ENCODE results near the gene PCNX2.

The PCNX2 gene

GRCh38 chr1:233257786-233258185 is 37.7 kb downstream of the PCNX2 start:
- H3K9me3 ChIP-seq (ENCODE audit: insufficient read depth, low read depth, low read length), result no peaks in the 10 kb centered on the region
- no peaks in the 10 kb centered on the region for H4K20me1 ChIP-seq (ENCODE audit: insufficient read depth, low read length, poor library complexity, severe bottlenecking)
- H3K4me1 ChIP-seq (ENCODE audit: insufficient read depth, low read length, poor library complexity, severe bottlenecking), result peaks cover 15% of the 10 kb centered on the region
- H3K27me3 ChIP-seq (ENCODE audit: insufficient read depth, low read length, poor library complexity, severe bottlenecking), result no peaks in the 10 kb centered on the region
- no peak overlapping the region for H2AFZ ChIP-seq (ENCODE audit: low read length)
- H3K79me2 ChIP-seq (ENCODE audit: insufficient read depth, low read length), result peaks cover 18% of the 10 kb centered on the region
- no peaks in the 10 kb centered on the region for H3K9me2 ChIP-seq (replicated peaks; ENCODE audit: low read depth, low read length)
- no peak for TF ChIP-seq CTCF (conservative IDR thresholded peaks at IDR 0.05; ENCODE audit: low read length)
- no peak for TF ChIP-seq EZH2phosphoT487 (IDR thresholded peaks at IDR 0.05; ENCODE audit: borderline replicate concordance)
- H3K4me3 ChIP-seq (ENCODE audit: low read length, poor library complexity, severe bottlenecking), result no peak overlapping the region
- H3K36me3 ChIP-seq (ENCODE audit: insufficient read depth, low read length), result peaks cover 48% of the 10 kb centered on the region
- no peak overlapping the region for H3K4me2 ChIP-seq (ENCODE audit: low read depth, low read length, poor library complexity, severe bottlenecking)
- no peak overlapping the region for H3K9ac ChIP-seq (ENCODE audit: low read depth, low read length, poor library complexity, severe bottlenecking)
- H3F3A ChIP-seq (ENCODE audit: low read depth), result no peaks in the 10 kb centered on the region

- H3K36me3 ChIP-seq (ENCODE audit: insufficient read depth, low read length), result peaks cover 42% of the 10 kb centered on the region
These were observed 38.7 kb downstream of the PCNX2 start for GRCh38 chr1:233256789-233257188.

GRCh38 chr1:233256191-233256590 is 39.3 kb downstream of the PCNX2 start:
- Histone ChIP-seq H3K4me1 (ENCODE audit: insufficient read depth, low read length, poor library complexity, severe bottlenecking) (peaks cover 31% of the 10 kb centered on the region), H3K9me3 (ENCODE audit: insufficient read depth, low read depth, low read length) (no peaks in the 10 kb centered on the region), H4K20me1 (ENCODE audit: insufficient read depth, low read length, poor library complexity, severe bottlenecking) (no peaks in the 10 kb centered on the region), H3K9ac (ENCODE audit: low read depth, low read length, poor library complexity, severe bottlenecking) (no peak overlapping the region), H3K79me2 (ENCODE audit: insufficient read depth, low read length) (peaks cover 18% of the 10 kb centered on the region), H3K27me3 (ENCODE audit: insufficient read depth, low read length, poor library complexity, severe bottlenecking) (no peaks in the 10 kb centered on the region), H3K4me3 (ENCODE audit: low read length, poor library complexity, severe bottlenecking) (no peak overlapping the region), H2AFZ (ENCODE audit: low read length) (no peak overlapping the region), H3F3A (ENCODE audit: low read depth) (peaks cover 10% of the 10 kb centered on the region; the same call in 1 of the 2 replicates), H3K4me2 (ENCODE audit: low read depth, low read length, poor library complexity, severe bottlenecking) (no peak overlapping the region), H3K36me3 (ENCODE audit: insufficient read depth, low read length) (peaks cover 36% of the 10 kb centered on the region), H3K9me2 (replicated peaks; ENCODE audit: low read depth, low read length) (no peaks in the 10 kb centered on the region)
- TF ChIP-seq CTCF (conservative IDR thresholded peaks at IDR 0.05; ENCODE audit: low read length), result no peak
- TF ChIP-seq EZH2phosphoT487 (IDR thresholded peaks at IDR 0.05; ENCODE audit: borderline replicate concordance), result no peak

More at GRCh38 chr1:233256789-233257188, 38.7 kb downstream of the PCNX2 start:
- Histone ChIP-seq H3K9me2 (replicated peaks; ENCODE audit: low read depth, low read length) (no peaks in the 10 kb centered on the region), H3K9ac (ENCODE audit: low read depth, low read length, poor library complexity, severe bottlenecking) (no peak overlapping the region), H3K4me3 (ENCODE audit: low read length, poor library complexity, severe bottlenecking) (no peak overlapping the region), H3K9me3 (ENCODE audit: insufficient read depth, low read depth, low read length) (no peaks in the 10 kb centered on the region), H2AFZ (ENCODE audit: low read length) (no peak overlapping the region), H3F3A (ENCODE audit: low read depth) (peaks cover 7% of the 10 kb centered on the region; the same call in 1 of the 2 replicates), H4K20me1 (ENCODE audit: insufficient read depth, low read length, poor library complexity, severe bottlenecking) (no peaks in the 10 kb centered on the region), H3K79me2 (ENCODE audit: insufficient read depth, low read length) (peaks cover 18% of the 10 kb centered on the region), H3K27me3 (ENCODE audit: insufficient read depth, low read length, poor library complexity, severe bottlenecking) (no peaks in the 10 kb centered on the region), H3K4me1 (ENCODE audit: insufficient read depth, low read length, poor library complexity, severe bottlenecking) (peaks cover 25% of the 10 kb centered on the region), H3K4me2 (ENCODE audit: low read depth, low read length, poor library complexity, severe bottlenecking) (no peak overlapping the region)
- no peak for TF ChIP-seq EZH2phosphoT487 (IDR thresholded peaks at IDR 0.05; ENCODE audit: borderline replicate concordance)
- TF ChIP-seq CTCF (conservative IDR thresholded peaks at IDR 0.05; ENCODE audit: low read length), result no peak

All from Loucy (cell line).